Testis (tissue), 3 donors: ENCODE measurements around the gene PCDHB8. TPM values are rescaled to one million over a fixed set of nuclear protein-coding genes. Genes with fewer than 3 reads are reported as not detected.
"Not testable (repeated sequence)": the region's sequence is repeated elsewhere in the genome, so short reads cannot be mapped to it uniquely, and the experiment has no call there.

Experiments
- DNase-seq: peaks from one replicate; pipeline ENCODE4 v3.0.0-alpha.2; 2019
- H3K27ac ChIP-seq, 2 donors: fragments of 200-600 bp; sonication (generic); one replicate each; pipeline ENCODE4 v1.5.1; 2019
- H3K27me3 ChIP-seq: fragments of 200-600 bp; sonication (generic); one replicate; pipeline ENCODE4 v1.5.1; 2019
- H3K36me3 ChIP-seq: fragments of 200-600 bp; sonication (generic); one replicate; pipeline ENCODE4 v1.5.1; 2017; ENCODE audit warnings: low read depth; ENCODE audit errors: missing control alignments
- H3K4me1 ChIP-seq: fragments of 200-600 bp; sonication (generic); one replicate; pipeline ENCODE4 v1.5.1; 2019
- H3K4me3 ChIP-seq, 2 donors: fragments of 200-600 bp; sonication (generic); one replicate each; pipeline ENCODE4 v1.5.1; 2017 to 2019
- H3K9me3 ChIP-seq: fragments of 200-600 bp; sonication (generic); one replicate; pipeline ENCODE4 v1.5.1; 2017
- CTCF ChIP-seq, 3 experiments: fragments of 450-650 bp in 2 of 3; fragments of 200-600 bp in 1 of 3; sonication (generic) in 1 of 3; IDR thresholded peaks; one replicate each; pipeline ENCODE4 v1.5.1; 2016 to 2019; ENCODE audit warnings: antibody characterized with exemption in 3 of 3, mild to moderate bottlenecking in 2 of 3, moderate library complexity in 1 of 3
- POLR2A ChIP-seq: fragments of 450-650 bp; IDR thresholded peaks from one replicate; pipeline ENCODE4 v1.6.1; 2017; ENCODE audit warnings: antibody characterized with exemption, mild to moderate bottlenecking, moderate library complexity
- WGBS, 2 donors: methylation state at CpG; one replicate each; pipeline ENCODE4 v1.1.5; 2018; 5-methylcytosine and 5-hydroxymethylcytosine counted together
- intact Hi-C: fragments of 100-400 bp; cut with DNase I; formaldehyde crosslinking; loops from one replicate; pipeline ENCODE4 v1.15.1; 2023; ENCODE audit warnings: low total_unique reads
- polyA plus RNA-seq: library from polyadenylated mRNA; stranded (reverse); fragments of 350-450 nt; fragmentation: Illumina TruSeq; extraction: RNeasy Lipid Tissue Mini Kit (QIAGEN cat#74804); gene quantifications from one replicate; pipeline ENCODE4 v1.2.3, GENCODE V29; 2014; ENCODE audit warnings: low read depth, low replicate concordance; ENCODE audit not compliant: insufficient read depth
- total RNA-seq, 2 donors: library from RNA; depleted of rRNA; stranded (reverse); fragments of >200 nt; gene quantifications; one replicate each; pipeline ENCODE4 v1.2.3, GENCODE V29; 2016

The PCDHB8 gene
- total and polyA plus RNA-seq, 3 donors from 2014 or later = 2.1 to 4.3 (median 3.8) TPM

- H3K9me3 ChIP-seq, intact Hi-C loops, H3K27me3 ChIP-seq, H3K36me3 ChIP-seq, H3K4me3 ChIP-seq, H3K27ac ChIP-seq, H3K4me1 ChIP-seq: not testable (repeated sequence)
- 3 to 4% methylated on average over 13 of the region's 18 CpGs for WGBS, 2 donors
- peak; percentile 30 to 58 (median 36) for TF ChIP-seq CTCF (IDR thresholded peaks at IDR 0.05)
- DNase-seq = peak; percentile 87
Observed at GRCh38 chr5:141213656-141214339, 36.2 kb downstream of the PCDHB8 start, which contains the start of gene PCDHB13. PCDHB13 (plus strand) TSS chr5:141213919; CDS start chr5:141214124, 205 bp downstream.

GRCh38 chr5:141214583-141214982 lies 37.0 kb downstream of the PCDHB8 start:
- H3K27me3 ChIP-seq, DNase-seq, intact Hi-C loops, H3K4me3 ChIP-seq, H3K36me3 ChIP-seq, H3K9me3 ChIP-seq, H3K4me1 ChIP-seq, H3K27ac ChIP-seq: not testable (repeated sequence)
- 39 to 41% methylated on average over 11 to 12 of the region's 12 CpGs for WGBS, 2 donors

DNA sequence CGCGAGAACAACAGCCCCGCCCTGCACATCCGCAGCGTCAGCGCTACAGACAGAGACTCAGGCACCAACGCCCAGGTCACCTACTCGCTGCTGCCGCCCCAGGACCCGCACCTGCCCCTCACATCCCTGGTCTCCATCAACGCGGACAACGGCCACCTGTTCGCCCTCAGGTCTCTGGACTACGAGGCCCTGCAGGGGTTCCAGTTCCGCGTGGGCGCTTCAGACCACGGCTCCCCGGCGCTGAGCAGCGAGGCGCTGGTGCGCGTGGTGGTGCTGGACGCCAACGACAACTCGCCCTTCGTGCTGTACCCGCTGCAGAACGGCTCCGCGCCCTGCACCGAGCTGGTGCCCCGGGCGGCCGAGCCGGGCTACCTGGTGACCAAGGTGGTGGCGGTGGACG lies 37.9 kb downstream of the PCDHB8 start:
- DNase-seq, H3K36me3 ChIP-seq, intact Hi-C loops, H3K27ac ChIP-seq, H3K4me1 ChIP-seq, H3K4me3 ChIP-seq, H3K9me3 ChIP-seq, H3K27me3 ChIP-seq: not testable (repeated sequence)
- 27% methylated on average over 26 of the region's 40 CpGs; no CpG with 5 or more reads in 1 of the 2 donors for WGBS, 2 donors

GRCh38 chr5:141216035-141216434 lies 38.4 kb downstream of the PCDHB8 start:
- H3K9me3 ChIP-seq, H3K36me3 ChIP-seq, H3K4me1 ChIP-seq, H3K27me3 ChIP-seq, intact Hi-C loops, H3K4me3 ChIP-seq, DNase-seq, H3K27ac ChIP-seq: not testable (repeated sequence)
- WGBS, 2 donors = 21 to 50% methylated on average over 1 to 14 of the region's 26 CpGs

- Histone ChIP-seq H3K27ac (no peak within 1 kb of the TSS), H3K4me3 (no peak within 1 kb of the TSS), H3K27me3 (no peaks in the 10 kb centered on the region), H3K9me3 (no peaks in the 10 kb centered on the region), H3K4me1 (no peaks in the 10 kb centered on the region), H3K36me3 (no peaks in the 10 kb centered on the region)
- DNase-seq = no peak
- WGBS, 2 donors = 16 to 18% methylated on average over 15 of the region's 15 CpGs
- TF ChIP-seq CTCF (IDR thresholded peaks at IDR 0.05) = peak in 2 of 3 experiments; percentile 9 to 14
- TF ChIP-seq POLR2A = no peak
- intact Hi-C loops = no loop called here
Observed at GRCh38 chr5:141223112-141223783, 45.7 kb downstream of the PCDHB8 start, which contains the start of gene PCDHB14. PCDHB14 (plus strand) TSS chr5:141223343; CDS start chr5:141223506, 163 bp downstream.

DNA sequence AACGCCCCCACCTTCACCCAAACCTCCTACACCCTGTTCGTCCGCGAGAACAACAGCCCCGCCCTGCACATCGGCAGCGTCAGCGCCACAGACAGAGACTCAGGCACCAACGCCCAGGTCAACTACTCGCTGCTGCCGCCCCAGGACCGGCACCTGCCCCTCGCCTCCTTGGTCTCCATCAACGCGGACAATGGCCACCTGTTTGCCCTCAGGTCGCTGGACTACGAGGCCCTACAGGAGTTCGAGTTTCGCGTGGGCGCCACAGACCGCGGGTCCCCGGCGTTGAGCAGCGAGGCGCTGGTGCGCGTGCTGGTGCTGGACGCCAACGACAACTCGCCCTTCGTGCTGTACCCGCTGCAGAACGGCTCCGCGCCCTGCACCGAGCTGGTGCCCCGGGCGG lies 47.3 kb downstream of the PCDHB8 start:
- H3K36me3 ChIP-seq, intact Hi-C loops, DNase-seq, H3K27me3 ChIP-seq, H3K27ac ChIP-seq, H3K4me1 ChIP-seq, H3K4me3 ChIP-seq, H3K9me3 ChIP-seq: not testable (repeated sequence)
- WGBS, 2 donors = 2 to 17% methylated on average over 5 to 11 of the region's 40 CpGs

DNA sequence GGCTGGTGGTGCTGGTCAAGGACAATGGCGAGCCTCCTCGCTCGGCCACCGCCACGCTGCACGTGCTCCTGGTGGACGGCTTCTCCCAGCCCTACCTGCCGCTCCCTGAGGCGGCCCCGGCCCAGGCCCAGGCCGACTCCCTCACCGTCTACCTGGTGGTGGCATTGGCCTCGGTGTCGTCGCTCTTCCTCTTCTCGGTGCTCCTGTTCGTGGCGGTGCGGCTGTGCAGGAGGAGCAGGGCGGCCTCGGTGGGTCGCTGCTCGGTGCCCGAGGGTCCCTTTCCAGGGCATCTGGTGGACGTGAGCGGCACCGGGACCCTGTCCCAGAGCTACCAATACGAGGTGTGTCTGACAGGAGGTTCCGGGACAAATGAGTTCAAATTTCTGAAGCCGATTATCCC lies 47.8 kb downstream of the PCDHB8 start:
- H3K4me1 ChIP-seq, intact Hi-C loops, H3K27me3 ChIP-seq, H3K36me3 ChIP-seq, H3K27ac ChIP-seq, H3K9me3 ChIP-seq, DNase-seq, H3K4me3 ChIP-seq: not testable (repeated sequence)
- WGBS, 2 donors = 21 to 24% methylated on average over 11 to 22 of the region's 30 CpGs

Other genes with a start within 250 kb of the PCDHB8 start
Only the 30 nearest of the 36 such genes appear.
- gene PCDHAC2, start 211.3 kb upstream of the PCDHB8 start, total RNA-seq = 10 to 100 TPM; 15.5 to 19.6 TPM
- gene PCDHAC2, start 211.3 kb upstream of the PCDHB8 start, polyA plus RNA-seq = 9.4 TPM
- under 1 TPM; 0.12 to 0.16 TPM for gene PCDHB1, start 126.4 kb upstream of the PCDHB8 start, total RNA-seq
- gene PCDHB1, start 126.4 kb upstream of the PCDHB8 start, polyA plus RNA-seq = 0.07 TPM
- gene PCDHB2, start 83.2 kb upstream of the PCDHB8 start, total RNA-seq = 10 to 100 TPM; 10.2 to 12.1 TPM
- 6.6 TPM for gene PCDHB2, start 83.2 kb upstream of the PCDHB8 start, polyA plus RNA-seq
- 1 to 10 TPM; 3.1 to 6.5 TPM for gene PCDHB3, start 77.3 kb upstream of the PCDHB8 start, total RNA-seq
- 1.6 TPM for gene PCDHB3, start 77.3 kb upstream of the PCDHB8 start, polyA plus RNA-seq
- 1 to 10 TPM; 2.4 to 4.0 TPM for gene PCDHB4, start 56.0 kb upstream of the PCDHB8 start, total RNA-seq
- gene PCDHB4, start 56.0 kb upstream of the PCDHB8 start, polyA plus RNA-seq = 1.2 TPM
- gene PCDHB5, start 42.6 kb upstream of the PCDHB8 start, total RNA-seq = 10 to 100 TPM; 10.5 to 11.7 TPM
- 5.5 TPM for gene PCDHB5, start 42.6 kb upstream of the PCDHB8 start, polyA plus RNA-seq
- 1 to 10 TPM; 3.7 to 4.4 TPM for gene PCDHB6, start 27.7 kb upstream of the PCDHB8 start, total RNA-seq
- gene PCDHB6, start 27.7 kb upstream of the PCDHB8 start, polyA plus RNA-seq = 6.2 TPM
- 1 to 10 TPM; 3.3 to 3.4 TPM for gene PCDHB7, start 5.1 kb upstream of the PCDHB8 start, total RNA-seq
- gene PCDHB7, start 5.1 kb upstream of the PCDHB8 start, polyA plus RNA-seq = 2.6 TPM
- gene PCDHB16, start 4.6 kb downstream of the PCDHB8 start, total RNA-seq = 1 to 10 TPM; 2.6 to 3.3 TPM
- 1.9 TPM for gene PCDHB16, start 4.6 kb downstream of the PCDHB8 start, polyA plus RNA-seq
- gene PCDHB9, start 9.4 kb downstream of the PCDHB8 start, total RNA-seq = 1 to 10 TPM; 5.7 to 8.7 TPM
- 4.8 TPM for gene PCDHB9, start 9.4 kb downstream of the PCDHB8 start, polyA plus RNA-seq
- 1 to 10 TPM; 4.0 to 4.9 TPM for gene PCDHB10, start 14.6 kb downstream of the PCDHB8 start, total RNA-seq
- 1.5 TPM for gene PCDHB10, start 14.6 kb downstream of the PCDHB8 start, polyA plus RNA-seq
- gene PCDHB11, start 21.8 kb downstream of the PCDHB8 start, total RNA-seq = 1 to 10 TPM; 4.0 to 4.2 TPM
- gene PCDHB11, start 21.8 kb downstream of the PCDHB8 start, polyA plus RNA-seq = 0.63 TPM
- 1 to 10 TPM; 6.1 to 6.5 TPM for gene PCDHB12, start 30.9 kb downstream of the PCDHB8 start, total RNA-seq
- gene PCDHB12, start 30.9 kb downstream of the PCDHB8 start, polyA plus RNA-seq = 1.4 TPM
- gene PCDHB13, start 36.1 kb downstream of the PCDHB8 start, total RNA-seq = 1 to 10 TPM; 8.6 to 9.3 TPM
- 2.6 TPM for gene PCDHB13, start 36.1 kb downstream of the PCDHB8 start, polyA plus RNA-seq
- 1 to 10 TPM; 7.9 to 8.0 TPM for gene PCDHB14, start 45.6 kb downstream of the PCDHB8 start, total RNA-seq
- gene PCDHB14, start 45.6 kb downstream of the PCDHB8 start, polyA plus RNA-seq = 2.7 TPM
- 10 to 100 TPM; 22.1 to 27.6 TPM for gene PCDHB15, start 67.6 kb downstream of the PCDHB8 start, total RNA-seq
- gene PCDHB15, start 67.6 kb downstream of the PCDHB8 start, polyA plus RNA-seq = 10.3 TPM
- 1 to 10 TPM; 4.0 to 4.4 TPM for gene SLC25A2, start 126.3 kb downstream of the PCDHB8 start, total RNA-seq
- 15.9 TPM for gene SLC25A2, start 126.3 kb downstream of the PCDHB8 start, polyA plus RNA-seq
- 100 to 1,000 TPM; 112 to 131 TPM for gene TAF7, start 143.0 kb downstream of the PCDHB8 start, total RNA-seq
- gene TAF7, start 143.0 kb downstream of the PCDHB8 start, polyA plus RNA-seq = 137 TPM
- 10 to 100 TPM in 1 of 2 donors, 1 to 10 TPM in 1; 8.7 to 13.1 TPM for gene PCDHGA1, start 152.7 kb downstream of the PCDHB8 start, total RNA-seq
- 1.6 TPM for gene PCDHGA1, start 152.7 kb downstream of the PCDHB8 start, polyA plus RNA-seq
- 10 to 100 TPM; 19.4 to 31.0 TPM for gene PCDHGA2, start 161.0 kb downstream of the PCDHB8 start, total RNA-seq
- gene PCDHGA2, start 161.0 kb downstream of the PCDHB8 start, polyA plus RNA-seq = 5.6 TPM
- gene PCDHGA3, start 166.0 kb downstream of the PCDHB8 start, total RNA-seq = 10 to 100 TPM; 19.3 to 31.8 TPM
- gene PCDHGA3, start 166.0 kb downstream of the PCDHB8 start, polyA plus RNA-seq = 4.4 TPM
- gene PCDHGB1, start 172.3 kb downstream of the PCDHB8 start, total RNA-seq = 10 to 100 TPM; 12.5 to 16.4 TPM
- 0.92 TPM for gene PCDHGB1, start 172.3 kb downstream of the PCDHB8 start, polyA plus RNA-seq
- gene PCDHGA4, start 177.2 kb downstream of the PCDHB8 start, total RNA-seq = 10 to 100 TPM; 14.2 to 21.0 TPM
- gene PCDHGA4, start 177.2 kb downstream of the PCDHB8 start, polyA plus RNA-seq = 1.9 TPM
- gene PCDHGB2, start 182.2 kb downstream of the PCDHB8 start, total RNA-seq = 10 to 100 TPM; 16.6 to 20.4 TPM
- 1.5 TPM for gene PCDHGB2, start 182.2 kb downstream of the PCDHB8 start, polyA plus RNA-seq
- gene PCDHGA5, start 186.4 kb downstream of the PCDHB8 start, total RNA-seq = 10 to 100 TPM in 1 of 2 donors, 1 to 10 TPM in 1; 9.4 to 12.2 TPM
- 1.5 TPM for gene PCDHGA5, start 186.4 kb downstream of the PCDHB8 start, polyA plus RNA-seq
- 10 to 100 TPM; 11.3 to 17.1 TPM for gene PCDHGB3, start 192.5 kb downstream of the PCDHB8 start, total RNA-seq
- 0.74 TPM for gene PCDHGB3, start 192.5 kb downstream of the PCDHB8 start, polyA plus RNA-seq
- gene PCDHGA6, start 196.1 kb downstream of the PCDHB8 start, total RNA-seq = 10 to 100 TPM in 1 of 2 donors, 1 to 10 TPM in 1; 9.7 to 13.4 TPM
- gene PCDHGA6, start 196.1 kb downstream of the PCDHB8 start, polyA plus RNA-seq = 1.8 TPM
- 10 to 100 TPM; 11.1 to 12.7 TPM for gene PCDHGA7, start 205.0 kb downstream of the PCDHB8 start, total RNA-seq
- 1.6 TPM for gene PCDHGA7, start 205.0 kb downstream of the PCDHB8 start, polyA plus RNA-seq
- gene PCDHGB4, start 209.9 kb downstream of the PCDHB8 start, total RNA-seq = 10 to 100 TPM; 11.3 to 13.3 TPM
- 1.0 TPM for gene PCDHGB4, start 209.9 kb downstream of the PCDHB8 start, polyA plus RNA-seq
- gene PCDHGA8, start 214.8 kb downstream of the PCDHB8 start, total RNA-seq = 1 to 10 TPM; 8.2 TPM
- gene PCDHGA8, start 214.8 kb downstream of the PCDHB8 start, polyA plus RNA-seq = 0.15 TPM